Upper lobe of left lung (tissue), 6 donors: ENCODE results near the gene COL18A1. TPM values are rescaled to one million over a fixed set of nuclear protein-coding genes. Genes with fewer than 3 reads are reported as not detected.
A peak's percentile ranks its signal among the peaks of the same experiment; 100 is the strongest.

ENCODE experiments used
- ATAC-seq, 2 donors: fragments of 200-7000 bp; cut with Tn5 transposase; one replicate each; pipeline ENCODE4 v1.9.1; 2022; ENCODE audit warnings: mild to moderate bottlenecking in 2 of 2, moderate library complexity in 2 of 2; ENCODE audit not compliant: low FRiP score in 2 of 2
- DNase-seq, 2 donors: peaks; one replicate each; pipeline ENCODE4 v3.0.0-alpha.2; 2019 to 2020
- H3K27ac ChIP-seq, 4 donors: fragments of 200-600 bp; sonication (generic); one replicate each; pipeline ENCODE4 v1.5.1; 2016 to 2019
- H3K27me3 ChIP-seq, 4 donors: fragments of 200-600 bp; sonication (generic); one replicate each; pipeline ENCODE4 v1.5.1; 2017 to 2019
- H3K36me3 ChIP-seq, 4 donors: fragments of 200-600 bp; sonication (generic); one replicate each; pipeline ENCODE4 v1.5.1; 2016 to 2019
- H3K4me1 ChIP-seq, 4 donors: fragments of 200-600 bp; sonication (generic); one replicate each; pipeline ENCODE4 v1.5.1; 2018 to 2019
- H3K4me3 ChIP-seq, 4 donors: fragments of 200-600 bp; sonication (generic); one replicate each; pipeline ENCODE4 v1.5.1; 2017 to 2019; ENCODE audit warnings: mild to moderate bottlenecking in 2 of 4, moderate library complexity in 1 of 4
- H3K9me3 ChIP-seq, 4 donors: fragments of 200-600 bp; sonication (generic); one replicate each; pipeline ENCODE4 v1.5.1; 2018 to 2019
- EP300 ChIP-seq, 4 donors: sonication (generic); formaldehyde crosslinking; IDR thresholded peaks; one replicate each; pipeline ENCODE4 v1.5.1; 2017; ENCODE audit warnings: antibody characterized with exemption in 4 of 4, control low read depth in 2 of 4
- POLR2A ChIP-seq, 4 donors: fragments of 450-650 bp; IDR thresholded peaks; one replicate each; pipeline ENCODE4 v1.5.1; 2016 to 2017; ENCODE audit warnings: antibody characterized with exemption in 4 of 4, mild to moderate bottlenecking in 2 of 4
- POLR2AphosphoS5 ChIP-seq, 2 donors: sonication (generic); formaldehyde crosslinking; IDR thresholded peaks; one replicate each; pipeline ENCODE4 v1.5.1; 2017; ENCODE audit warnings: antibody characterized with exemption in 2 of 2
- WGBS, 2 donors: methylation state at CpG; one replicate each; pipeline ENCODE4 v1.1.5; 2017 to 2018; 5-methylcytosine and 5-hydroxymethylcytosine counted together
- total RNA-seq, 6 donors: library from RNA; depleted of rRNA in 4 of 6; stranded (reverse); fragments of >200 nt in 4 of 6; gene quantifications; one replicate each; pipeline versions ENCODE4 v1.1.0 to v1.2.1, GENCODE V29; 2016 to 2021
- TF ChIP-seq, protein P1 (sequence below), 6 experiments: fragments of 450-650 bp in 4 of 6; fragments of 200-600 bp in 2 of 6; sonication (generic) in 2 of 6; IDR thresholded peaks; one replicate each; pipeline ENCODE4 v1.5.1; 2016 to 2019; ENCODE audit warnings: antibody characterized with exemption in 6 of 6
- donor health status: DM: no; HTN: no; CAD: no; lungs with moderate emphysema.
- donor health status: DM: no; HTN: yes; CAD: no; lungs with severe emphysema.

Gene COL18A1
- total RNA-seq, 6 donors from 2014 or later = 34.5 to 138 (median 70.5) TPM

DNA sequence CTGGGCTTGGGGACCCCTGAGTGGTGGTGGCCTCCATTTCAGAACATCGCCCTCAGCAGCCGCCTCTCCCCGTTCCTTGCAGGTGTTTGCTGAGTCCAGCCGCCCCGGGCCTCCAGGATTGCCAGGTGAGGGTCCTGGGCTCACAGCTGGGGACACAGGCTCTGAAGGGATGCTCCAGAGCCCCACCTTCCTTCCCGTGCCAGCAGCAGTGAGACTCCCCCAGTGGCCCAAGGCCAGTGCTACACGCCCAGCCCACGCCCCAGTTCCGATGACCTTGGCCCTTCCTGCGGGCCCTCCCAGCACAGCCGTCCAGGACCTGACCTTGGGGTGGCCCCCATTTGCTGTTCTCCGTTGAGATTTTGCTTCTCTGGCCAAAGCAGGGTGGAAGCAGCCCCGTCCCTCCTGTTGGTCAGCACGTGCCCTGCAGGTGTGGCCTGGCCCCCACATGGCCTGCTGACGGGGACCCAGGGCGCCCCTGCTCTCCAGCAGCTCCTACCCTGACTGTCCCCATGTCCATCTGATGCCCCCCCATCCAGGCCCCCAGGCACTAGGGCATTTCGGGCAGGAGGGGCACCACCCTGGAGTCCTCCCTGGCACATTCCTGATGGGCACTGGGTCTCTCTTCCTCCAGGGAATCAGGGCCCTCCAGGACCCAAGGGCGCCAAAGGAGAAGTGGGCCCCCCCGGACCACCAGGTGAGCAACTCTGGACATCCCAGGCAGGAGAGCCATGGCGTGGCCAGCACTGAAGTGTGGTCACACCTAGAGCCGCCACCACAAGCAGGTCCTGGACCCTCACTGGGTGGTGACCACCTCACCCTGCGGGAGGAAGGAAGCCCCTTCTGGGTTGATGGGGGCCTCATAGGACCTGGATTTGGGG is 92.2 kb downstream of the COL18A1 start:
- no peaks in the 10 kb centered on the region for H3K9me3 ChIP-seq
- TF ChIP-seq, protein P1, sequence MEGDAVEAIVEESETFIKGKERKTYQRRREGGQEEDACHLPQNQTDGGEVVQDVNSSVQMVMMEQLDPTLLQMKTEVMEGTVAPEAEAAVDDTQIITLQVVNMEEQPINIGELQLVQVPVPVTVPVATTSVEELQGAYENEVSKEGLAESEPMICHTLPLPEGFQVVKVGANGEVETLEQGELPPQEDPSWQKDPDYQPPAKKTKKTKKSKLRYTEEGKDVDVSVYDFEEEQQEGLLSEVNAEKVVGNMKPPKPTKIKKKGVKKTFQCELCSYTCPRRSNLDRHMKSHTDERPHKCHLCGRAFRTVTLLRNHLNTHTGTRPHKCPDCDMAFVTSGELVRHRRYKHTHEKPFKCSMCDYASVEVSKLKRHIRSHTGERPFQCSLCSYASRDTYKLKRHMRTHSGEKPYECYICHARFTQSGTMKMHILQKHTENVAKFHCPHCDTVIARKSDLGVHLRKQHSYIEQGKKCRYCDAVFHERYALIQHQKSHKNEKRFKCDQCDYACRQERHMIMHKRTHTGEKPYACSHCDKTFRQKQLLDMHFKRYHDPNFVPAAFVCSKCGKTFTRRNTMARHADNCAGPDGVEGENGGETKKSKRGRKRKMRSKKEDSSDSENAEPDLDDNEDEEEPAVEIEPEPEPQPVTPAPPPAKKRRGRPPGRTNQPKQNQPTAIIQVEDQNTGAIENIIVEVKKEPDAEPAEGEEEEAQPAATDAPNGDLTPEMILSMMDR (IDR thresholded peaks at IDR 0.05) = no peak
- TF ChIP-seq POLR2A (IDR thresholded peaks at IDR 0.05) (no peak), EP300 (IDR thresholded peaks at IDR 0.05) (no peak), POLR2AphosphoS5 (IDR thresholded peaks at IDR 0.05) (no peak)
- peaks cover 0 to 39% (median 19%) of the 10 kb centered on the region in 4 donors for H3K36me3 ChIP-seq
- WGBS, 2 donors = 80 to 92% methylated on average over 1 to 22 of the region's 22 CpGs
- no peaks in the 10 kb centered on the region for H3K4me1 ChIP-seq
- H3K27ac ChIP-seq = no peak overlapping the region
- no peak overlapping the region for H3K4me3 ChIP-seq
- ATAC-seq (no peak), DNase-seq (peak in 1 of 2 donors; percentile 69)
- H3K27me3 ChIP-seq = no peaks in the 10 kb centered on the region

DNA sequence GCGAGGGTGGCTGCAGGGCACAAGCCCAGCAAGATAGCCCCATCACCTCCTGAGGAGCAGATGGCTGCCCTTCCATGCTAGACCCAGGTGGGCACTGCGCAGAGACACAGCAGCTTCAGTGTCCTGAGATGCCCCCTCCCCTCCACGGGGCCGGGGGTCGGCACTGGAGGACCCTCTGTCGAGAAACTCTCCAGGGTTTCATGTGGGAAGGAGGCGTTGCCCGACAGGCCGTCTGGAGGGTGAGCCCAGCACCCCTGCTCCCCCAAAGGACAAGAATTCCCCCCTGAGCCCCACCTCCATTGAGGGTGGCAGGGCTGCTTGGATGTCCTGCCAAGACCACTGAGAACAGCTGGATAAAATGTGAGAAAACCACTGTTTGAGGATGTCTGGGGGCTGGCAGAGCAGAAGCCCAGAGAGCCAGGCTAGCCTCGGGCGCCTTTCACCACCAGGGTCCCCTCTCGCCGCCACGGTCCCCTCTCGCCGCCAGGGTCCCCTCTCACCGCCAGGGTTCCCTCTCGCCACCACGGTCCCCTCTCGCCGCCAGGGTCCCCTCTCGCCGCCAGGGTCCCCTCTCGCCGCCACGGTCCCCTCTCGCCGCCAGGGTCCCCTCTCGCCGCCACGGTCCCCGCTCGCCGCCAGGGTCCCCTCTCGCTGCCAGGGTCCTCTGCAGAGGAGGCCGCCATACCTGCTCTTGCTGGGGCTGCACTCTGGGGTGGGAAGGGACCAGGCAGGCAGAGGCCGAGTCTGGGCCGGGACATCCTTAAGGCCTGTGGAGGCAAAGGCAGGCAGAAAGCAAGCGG is 93.1 kb downstream of the COL18A1 start:
- no peak for ATAC-seq

DNA sequence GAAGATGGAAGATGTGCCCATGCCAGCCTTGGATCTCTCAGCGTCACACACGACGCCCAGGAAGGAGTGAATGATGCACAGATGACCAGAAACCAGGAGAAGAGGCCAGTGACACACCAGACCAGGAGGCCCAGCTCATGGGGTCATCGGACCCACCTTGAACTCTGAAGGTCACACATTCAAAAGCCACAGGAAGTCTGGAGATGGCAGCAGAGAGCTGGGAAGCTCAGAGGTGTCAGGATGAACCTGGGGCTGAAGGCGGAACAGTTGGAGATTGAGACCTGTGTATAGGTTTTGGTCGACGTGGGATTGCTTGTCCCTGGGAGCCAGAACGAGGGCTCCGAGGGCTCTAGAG is 93.7 kb downstream of the COL18A1 start:
- no peaks in the 10 kb centered on the region for H3K4me1 ChIP-seq
- no peaks in the 10 kb centered on the region for H3K27me3 ChIP-seq
- no peaks in the 10 kb centered on the region for H3K9me3 ChIP-seq
- ATAC-seq (no peak), DNase-seq (no peak)
- TF ChIP-seq EP300 (IDR thresholded peaks at IDR 0.05) (no peak), POLR2AphosphoS5 (IDR thresholded peaks at IDR 0.05) (no peak), POLR2A (IDR thresholded peaks at IDR 0.05) (no peak)
- TF ChIP-seq, protein P1 (IDR thresholded peaks at IDR 0.05) = no peak
- H3K36me3 ChIP-seq = peaks cover 0 to 37% (median 18%) of the 10 kb centered on the region in 4 donors
- no peak overlapping the region for H3K4me3 ChIP-seq
- WGBS, 2 donors = 87 to 91% methylated on average over 9 of the region's 9 CpGs
- H3K27ac ChIP-seq = no peak overlapping the region

More for the DNA sequence above, 93.1 kb downstream of the COL18A1 start:
- Histone ChIP-seq H3K27me3 (no peaks in the 10 kb centered on the region), H3K27ac (no peak overlapping the region), H3K4me3 (no peak overlapping the region), H3K36me3 (peaks cover 0 to 37% (median 18%) of the 10 kb centered on the region in 4 donors), H3K4me1 (no peaks in the 10 kb centered on the region), H3K9me3 (no peaks in the 10 kb centered on the region)
- TF ChIP-seq POLR2A (IDR thresholded peaks at IDR 0.05) (no peak), EP300 (IDR thresholded peaks at IDR 0.05) (no peak), POLR2AphosphoS5 (IDR thresholded peaks at IDR 0.05) (no peak)
- TF ChIP-seq, protein P1 (IDR thresholded peaks at IDR 0.05) = no peak
- WGBS, 2 donors = 95 to 98% methylated on average over 28 to 36 of the region's 39 CpGs
- peak in 1 of 2 donors; percentile 67 for DNase-seq

DNA sequence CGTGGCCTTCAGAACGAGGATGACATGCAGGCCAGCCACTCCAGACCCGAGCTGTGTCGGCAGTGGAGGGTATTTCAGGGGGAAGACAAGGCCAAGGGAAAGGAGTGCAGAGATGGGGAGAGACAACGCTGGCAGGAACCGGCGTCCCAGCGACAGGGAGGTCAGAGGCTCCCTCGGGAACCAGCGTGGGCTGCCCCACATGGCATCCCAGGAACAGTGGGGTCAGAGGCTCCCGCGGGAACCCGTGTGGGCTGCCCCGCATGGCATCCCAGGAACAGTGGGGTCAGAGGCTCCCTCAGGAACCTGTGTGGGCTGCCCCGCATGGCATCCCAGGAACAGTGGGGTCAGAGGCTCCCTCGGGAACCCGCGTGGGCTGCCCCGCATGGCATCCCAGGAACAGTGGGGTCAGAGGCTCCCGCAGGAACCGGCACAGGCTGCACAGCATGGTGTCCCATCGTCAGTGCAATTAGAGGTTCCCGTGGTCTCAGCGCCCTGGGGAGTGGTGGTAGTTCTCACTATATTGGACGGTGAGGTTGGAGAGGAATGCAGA is 94.3 kb downstream of the COL18A1 start:
- Histone ChIP-seq H3K4me3 (no peak overlapping the region), H3K27ac (no peak overlapping the region), H3K4me1 (no peaks in the 10 kb centered on the region), H3K27me3 (no peaks in the 10 kb centered on the region), H3K36me3 (peaks cover 0 to 37% (median 17%) of the 10 kb centered on the region in 4 donors), H3K9me3 (no peaks in the 10 kb centered on the region)
- ATAC-seq (no peak), DNase-seq (peak in 1 of 2 donors; percentile 60)
- WGBS, 2 donors = 92 to 93% methylated on average over 17 to 25 of the region's 25 CpGs
- TF ChIP-seq, protein P1 (IDR thresholded peaks at IDR 0.05) = no peak
- TF ChIP-seq EP300 (IDR thresholded peaks at IDR 0.05) (no peak), POLR2AphosphoS5 (IDR thresholded peaks at IDR 0.05) (no peak), POLR2A (IDR thresholded peaks at IDR 0.05) (no peak)
